HepG2 (cell line): Measurements from ENCODE around the gene PTPN2.

Experiments
- RAD21 ChIP-seq: fragments of 450-650 bp; formaldehyde crosslinking; IDR thresholded peaks from 2 replicates; pipeline ENCODE4 v1.5.0; 2020; ENCODE audit warnings: mild to moderate bottlenecking
- TF ChIP-seq, protein P1 (sequence below): sonication (generic); formaldehyde crosslinking; IDR thresholded peaks from 2 replicates; pipeline ENCODE4 v1.5.0; 2020; ENCODE audit warnings: mild to moderate bottlenecking, missing genetic modification reagents, moderate library complexity

DNA sequence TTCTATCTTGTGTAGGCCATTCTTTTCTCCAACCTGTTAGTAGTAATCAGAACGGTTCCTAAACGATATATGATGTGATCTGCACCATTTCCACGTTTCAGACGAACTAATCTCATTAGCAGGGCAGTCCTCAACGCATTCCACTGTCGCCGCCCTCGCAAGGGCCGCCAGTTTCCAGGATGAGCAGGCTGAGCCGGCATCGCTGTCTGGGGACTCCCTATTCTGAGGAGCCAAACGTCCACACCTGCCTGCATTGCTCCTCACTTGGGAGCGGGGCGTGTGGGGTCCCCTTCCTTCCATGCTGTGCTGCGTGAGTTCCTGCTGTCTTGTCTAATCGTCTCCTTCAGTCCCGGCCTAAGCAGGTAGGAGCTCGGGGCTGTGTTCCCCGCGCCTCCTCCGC is 104.6 kb downstream of the PTPN2 start:
- TF ChIP-seq RAD21 (CRISPR knock-in tag) = no peak
- TF ChIP-seq, protein P1, sequence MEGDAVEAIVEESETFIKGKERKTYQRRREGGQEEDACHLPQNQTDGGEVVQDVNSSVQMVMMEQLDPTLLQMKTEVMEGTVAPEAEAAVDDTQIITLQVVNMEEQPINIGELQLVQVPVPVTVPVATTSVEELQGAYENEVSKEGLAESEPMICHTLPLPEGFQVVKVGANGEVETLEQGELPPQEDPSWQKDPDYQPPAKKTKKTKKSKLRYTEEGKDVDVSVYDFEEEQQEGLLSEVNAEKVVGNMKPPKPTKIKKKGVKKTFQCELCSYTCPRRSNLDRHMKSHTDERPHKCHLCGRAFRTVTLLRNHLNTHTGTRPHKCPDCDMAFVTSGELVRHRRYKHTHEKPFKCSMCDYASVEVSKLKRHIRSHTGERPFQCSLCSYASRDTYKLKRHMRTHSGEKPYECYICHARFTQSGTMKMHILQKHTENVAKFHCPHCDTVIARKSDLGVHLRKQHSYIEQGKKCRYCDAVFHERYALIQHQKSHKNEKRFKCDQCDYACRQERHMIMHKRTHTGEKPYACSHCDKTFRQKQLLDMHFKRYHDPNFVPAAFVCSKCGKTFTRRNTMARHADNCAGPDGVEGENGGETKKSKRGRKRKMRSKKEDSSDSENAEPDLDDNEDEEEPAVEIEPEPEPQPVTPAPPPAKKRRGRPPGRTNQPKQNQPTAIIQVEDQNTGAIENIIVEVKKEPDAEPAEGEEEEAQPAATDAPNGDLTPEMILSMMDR (CRISPR knock-in tag) = no peak
